Measurements from ENCODE around the gene HIKESHI.

DNA sequence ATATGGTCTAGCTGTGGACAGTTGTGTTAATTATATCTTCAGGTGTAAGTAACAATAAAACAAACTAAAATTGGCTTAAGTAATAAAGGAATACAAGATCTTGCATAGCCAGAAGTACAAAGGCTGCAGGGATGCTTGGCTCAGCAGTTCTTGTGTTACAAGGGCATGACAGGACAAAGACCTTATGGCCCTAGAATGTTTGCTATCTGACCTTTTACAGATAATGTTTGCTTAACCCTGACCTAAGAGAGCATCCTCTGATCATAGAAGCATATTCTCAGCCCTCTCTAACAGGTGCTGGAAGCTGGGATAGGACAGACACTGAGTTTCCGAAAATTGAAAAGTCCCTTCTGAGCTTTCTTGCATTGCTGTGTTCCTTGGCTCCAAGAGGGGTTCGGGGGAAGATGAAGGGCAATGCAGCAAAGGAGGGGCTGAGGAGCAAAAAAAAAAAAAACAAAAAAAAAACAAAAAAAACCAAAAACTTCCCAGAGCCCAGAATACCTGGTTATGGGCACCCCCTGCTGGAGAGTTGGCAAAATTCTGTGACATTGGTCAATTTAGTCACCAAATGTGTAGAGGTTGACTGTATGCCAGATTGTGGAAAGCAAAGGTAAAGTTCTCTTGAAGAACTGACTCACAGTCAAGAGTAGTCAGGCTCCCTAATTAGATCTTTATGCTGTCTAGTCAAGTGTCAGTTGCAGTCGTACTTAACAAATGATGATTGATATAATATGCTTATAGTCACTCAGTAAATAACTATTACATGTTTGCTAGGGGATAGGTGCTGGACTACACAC lies 10.4 kb upstream of the HIKESHI start:
- TF ChIP-seq, protein P1, sequence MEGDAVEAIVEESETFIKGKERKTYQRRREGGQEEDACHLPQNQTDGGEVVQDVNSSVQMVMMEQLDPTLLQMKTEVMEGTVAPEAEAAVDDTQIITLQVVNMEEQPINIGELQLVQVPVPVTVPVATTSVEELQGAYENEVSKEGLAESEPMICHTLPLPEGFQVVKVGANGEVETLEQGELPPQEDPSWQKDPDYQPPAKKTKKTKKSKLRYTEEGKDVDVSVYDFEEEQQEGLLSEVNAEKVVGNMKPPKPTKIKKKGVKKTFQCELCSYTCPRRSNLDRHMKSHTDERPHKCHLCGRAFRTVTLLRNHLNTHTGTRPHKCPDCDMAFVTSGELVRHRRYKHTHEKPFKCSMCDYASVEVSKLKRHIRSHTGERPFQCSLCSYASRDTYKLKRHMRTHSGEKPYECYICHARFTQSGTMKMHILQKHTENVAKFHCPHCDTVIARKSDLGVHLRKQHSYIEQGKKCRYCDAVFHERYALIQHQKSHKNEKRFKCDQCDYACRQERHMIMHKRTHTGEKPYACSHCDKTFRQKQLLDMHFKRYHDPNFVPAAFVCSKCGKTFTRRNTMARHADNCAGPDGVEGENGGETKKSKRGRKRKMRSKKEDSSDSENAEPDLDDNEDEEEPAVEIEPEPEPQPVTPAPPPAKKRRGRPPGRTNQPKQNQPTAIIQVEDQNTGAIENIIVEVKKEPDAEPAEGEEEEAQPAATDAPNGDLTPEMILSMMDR (IDR thresholded peaks at IDR 0.05 in 8 of 11, conservative IDR thresholded peaks at IDR 0.05 in 3 of 11), result peak in 10 of 11 experiments; percentile 39 to 76 (median 62)
- no peak for TF ChIP-seq POLR2A (IDR thresholded peaks at IDR 0.05)
